ENCODE data around the gene GNG2. TPM values are rescaled to one million over a fixed set of nuclear protein-coding genes. Genes with fewer than 3 reads are reported as not detected.

The GNG2 gene
- total RNA-seq, 1 experiment from 2014 or later: 0.23 TPM

DNA sequence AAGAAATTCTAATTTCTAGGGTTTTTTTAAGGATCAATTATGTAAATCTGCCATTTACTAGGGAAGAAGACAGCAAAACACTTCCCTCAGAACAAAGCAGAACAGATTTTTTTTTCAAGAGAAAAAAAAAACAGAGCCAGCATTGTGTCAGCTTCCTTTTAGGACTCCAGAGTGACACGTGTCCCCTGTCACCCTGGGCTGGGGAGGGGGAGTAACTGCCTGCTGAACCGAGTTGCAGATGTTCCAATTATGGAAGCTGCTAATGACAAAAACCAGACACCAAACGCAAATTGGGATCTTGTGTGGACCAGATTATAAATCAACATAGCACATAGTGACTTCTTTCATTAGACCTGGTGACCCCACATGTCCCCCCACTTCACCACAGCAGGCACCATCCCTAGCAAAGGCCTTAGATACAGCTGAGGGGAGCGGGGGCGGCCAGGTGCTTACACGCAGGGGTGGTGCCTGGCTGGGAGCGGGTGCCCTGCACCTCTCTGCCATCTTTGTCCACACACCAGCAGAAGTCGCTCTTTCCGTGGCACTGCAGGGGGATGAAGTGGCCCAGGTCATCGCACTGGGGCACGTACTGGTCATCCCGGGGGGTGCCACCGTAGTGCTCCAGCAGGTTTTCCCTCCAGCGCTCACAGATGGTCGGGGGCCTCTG is 154.3 kb downstream of the GNG2 start:
- H3K9me3 ChIP-seq (ENCODE audit: control insufficient read depth, insufficient read depth, low read depth, low read length): no peaks in the 10 kb centered on the region
- H3K27ac ChIP-seq (ENCODE audit: low read length): no peak overlapping the region
- H3K36me3 ChIP-seq (ENCODE audit: control insufficient read depth, insufficient read depth, low read length): no peaks in the 10 kb centered on the region; the same call in 1 of the 2 replicates
- intact Hi-C loops (cut with micrococcal nuclease; ENCODE audit: unreplicated experiment): no loop called here
- no peak overlapping the region for H3K4me3 ChIP-seq (ENCODE audit: low read depth in 2 of 2, low read length in 2 of 2)
- TF ChIP-seq TCF7L2 (IDR thresholded peaks at IDR 0.05; ENCODE audit: low read depth, low read length) (no peak), CTCF (IDR thresholded peaks at IDR 0.05) (no peak), SIN3A (IDR thresholded peaks at IDR 0.05; ENCODE audit: borderline replicate concordance, insufficient read depth, low read depth, low read length) (no peak), POLR2AphosphoS5 (IDR thresholded peaks at IDR 0.05; ENCODE audit: low read depth, low read length) (no peak)
- TF ChIP-seq, protein P1, sequence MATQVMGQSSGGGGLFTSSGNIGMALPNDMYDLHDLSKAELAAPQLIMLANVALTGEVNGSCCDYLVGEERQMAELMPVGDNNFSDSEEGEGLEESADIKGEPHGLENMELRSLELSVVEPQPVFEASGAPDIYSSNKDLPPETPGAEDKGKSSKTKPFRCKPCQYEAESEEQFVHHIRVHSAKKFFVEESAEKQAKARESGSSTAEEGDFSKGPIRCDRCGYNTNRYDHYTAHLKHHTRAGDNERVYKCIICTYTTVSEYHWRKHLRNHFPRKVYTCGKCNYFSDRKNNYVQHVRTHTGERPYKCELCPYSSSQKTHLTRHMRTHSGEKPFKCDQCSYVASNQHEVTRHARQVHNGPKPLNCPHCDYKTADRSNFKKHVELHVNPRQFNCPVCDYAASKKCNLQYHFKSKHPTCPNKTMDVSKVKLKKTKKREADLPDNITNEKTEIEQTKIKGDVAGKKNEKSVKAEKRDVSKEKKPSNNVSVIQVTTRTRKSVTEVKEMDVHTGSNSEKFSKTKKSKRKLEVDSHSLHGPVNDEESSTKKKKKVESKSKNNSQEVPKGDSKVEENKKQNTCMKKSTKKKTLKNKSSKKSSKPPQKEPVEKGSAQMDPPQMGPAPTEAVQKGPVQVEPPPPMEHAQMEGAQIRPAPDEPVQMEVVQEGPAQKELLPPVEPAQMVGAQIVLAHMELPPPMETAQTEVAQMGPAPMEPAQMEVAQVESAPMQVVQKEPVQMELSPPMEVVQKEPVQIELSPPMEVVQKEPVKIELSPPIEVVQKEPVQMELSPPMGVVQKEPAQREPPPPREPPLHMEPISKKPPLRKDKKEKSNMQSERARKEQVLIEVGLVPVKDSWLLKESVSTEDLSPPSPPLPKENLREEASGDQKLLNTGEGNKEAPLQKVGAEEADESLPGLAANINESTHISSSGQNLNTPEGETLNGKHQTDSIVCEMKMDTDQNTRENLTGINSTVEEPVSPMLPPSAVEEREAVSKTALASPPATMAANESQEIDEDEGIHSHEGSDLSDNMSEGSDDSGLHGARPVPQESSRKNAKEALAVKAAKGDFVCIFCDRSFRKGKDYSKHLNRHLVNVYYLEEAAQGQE (IDR thresholded peaks at IDR 0.05; ENCODE audit: insufficient read depth in 1 of 2, low read depth in 2 of 2, low read length in 1 of 2): no peak
- ATAC-seq (no peak), DNase-seq (ENCODE audit: low read depth, low spot score) (no peak)
- POLR2A ChIA-PET: no interaction called here
- in situ Hi-C loops (cut with HindIII; ENCODE audit: low pct_unique_long_range_greater_than_20kb, low sequenced_read_pairs): no loop called here
- BruUV-seq (replicated peaks): no TSS peak
- CTCF ChIA-PET: no interaction called here
- H3K4me1 ChIP-seq (ENCODE audit: control insufficient read depth, insufficient read depth, low read length): no peaks in the 10 kb centered on the region
- no peaks in the 10 kb centered on the region; the same call in 1 of the 2 replicates for H3K27me3 ChIP-seq (ENCODE audit: control insufficient read depth, insufficient read depth, low read length)

GRCh38 chr14:52015411-52016030 is 155.1 kb downstream of the GNG2 start:
- H3K36me3 ChIP-seq (ENCODE audit: control insufficient read depth, insufficient read depth, low read length): no peaks in the 10 kb centered on the region
- no peak for DNase-seq (ENCODE audit: low read depth, low spot score)
- intact Hi-C loops (cut with micrococcal nuclease; ENCODE audit: unreplicated experiment) (no loop called here), in situ Hi-C loops (cut with HindIII; ENCODE audit: low pct_unique_long_range_greater_than_20kb, low sequenced_read_pairs) (no loop called here)
- no peaks in the 10 kb centered on the region for H3K4me1 ChIP-seq (ENCODE audit: control insufficient read depth, insufficient read depth, low read length)
- H3K27me3 ChIP-seq (ENCODE audit: control insufficient read depth, insufficient read depth, low read length): no peaks in the 10 kb centered on the region; the same call in 1 of the 2 replicates
- peak; percentile 75; the same call in 1 of the 2 replicates for ATAC-seq
- ChIA-PET POLR2A (no interaction called here), CTCF (no interaction called here)
- no peak overlapping the region for H3K27ac ChIP-seq (ENCODE audit: low read length)
- no TSS peak for BruUV-seq (replicated peaks)
- no peaks in the 10 kb centered on the region for H3K9me3 ChIP-seq (ENCODE audit: control insufficient read depth, insufficient read depth, low read depth, low read length)
- no peak overlapping the region for H3K4me3 ChIP-seq (ENCODE audit: low read depth in 2 of 2, low read length in 2 of 2)
- TF ChIP-seq TCF7L2 (IDR thresholded peaks at IDR 0.05; ENCODE audit: low read depth, low read length) (no peak), CTCF (IDR thresholded peaks at IDR 0.05) (peak; percentile 49)

Measured in Panc1 (cell line).